ENCODE data around the gene RHOC. TPM values are rescaled to one million over a fixed set of nuclear protein-coding genes. Genes with fewer than 3 reads are reported as not detected.
A peak's percentile ranks its signal among the peaks of the same experiment; 100 is the strongest.

Gene RHOC
- total RNA-seq, 6 experiments from 2014 or later = 579 to 610 (median 596) TPM

GRCh38 chr1:112674440-112674985 lies 32.4 kb downstream of the RHOC start, which contains the start of gene MOV10:
Gene MOV10 (plus strand): TSS chr1:112674659. CDS start chr1:112674913, 254 bp downstream.
- peaks cover 46% of the 10 kb centered on the region for H3K4me1 Mint-ChIP-seq (ENCODE audit: low read depth)
- H3K4me3 Mint-ChIP-seq = peak within 1 kb of the TSS; percentile 96
- peak; percentile 48 for DNase-seq
- peaks cover 9% of the 10 kb centered on the region; the same call in 1 of the 2 replicates for H3K27me3 Mint-ChIP-seq (ENCODE audit: insufficient read depth)
- peaks cover 30% of the 10 kb centered on the region for H3K36me3 Mint-ChIP-seq (ENCODE audit: low read depth)
- H3K9me3 Mint-ChIP-seq = no peaks in the 10 kb centered on the region
- peak within 1 kb of the TSS; percentile 98 for H3K27ac Mint-ChIP-seq
- TF ChIP-seq CTCF (IDR thresholded peaks at IDR 0.05) = no peak

- Mint-ChIP-seq H3K36me3 (ENCODE audit: low read depth) (peaks cover 36% of the 10 kb centered on the region), H3K27me3 (ENCODE audit: insufficient read depth) (peaks cover 9% of the 10 kb centered on the region; the same call in 1 of the 2 replicates), H3K9me3 (no peaks in the 10 kb centered on the region), H3K4me3 (peak overlapping the region; percentile 96), H3K4me1 (ENCODE audit: low read depth) (peaks cover 46% of the 10 kb centered on the region), H3K27ac (peak overlapping the region; percentile 98)
- peak; percentile 60 for DNase-seq
- peak; percentile 78 for TF ChIP-seq CTCF (IDR thresholded peaks at IDR 0.05)
Measured at GRCh38 chr1:112673592-112674439, 33.1 kb downstream of the RHOC start.

- peaks cover 46% of the 10 kb centered on the region for H3K4me1 Mint-ChIP-seq (ENCODE audit: low read depth)
Measured at GRCh38 chr1:112672842-112673241, 34.1 kb downstream of the RHOC start.

GRCh38 chr1:112672009-112672408 lies 34.9 kb downstream of the RHOC start:
- Mint-ChIP-seq H3K36me3 (ENCODE audit: low read depth) (peaks cover 35% of the 10 kb centered on the region; the same call in 1 of the 2 replicates), H3K4me3 (no peak overlapping the region), H3K9me3 (no peaks in the 10 kb centered on the region), H3K27me3 (ENCODE audit: insufficient read depth) (peaks cover 9% of the 10 kb centered on the region; the same call in 1 of the 2 replicates), H3K27ac (peak overlapping the region; percentile 24; the same call in 1 of the 2 replicates), H3K4me1 (ENCODE audit: low read depth) (peaks cover 46% of the 10 kb centered on the region)
- no peak for TF ChIP-seq CTCF (IDR thresholded peaks at IDR 0.05)
- no peak for DNase-seq

More at GRCh38 chr1:112672842-112673241, 34.1 kb downstream of the RHOC start:
- Mint-ChIP-seq H3K27ac (peak overlapping the region; percentile 98), H3K36me3 (ENCODE audit: low read depth) (peaks cover 32% of the 10 kb centered on the region; the same call in 1 of the 2 replicates), H3K4me3 (0 out of 2 replicates have a peak overlapping the region, but pooled peaks have one; percentile 9), H3K9me3 (no peaks in the 10 kb centered on the region), H3K27me3 (ENCODE audit: insufficient read depth) (peaks cover 9% of the 10 kb centered on the region; the same call in 1 of the 2 replicates)
- no peak for DNase-seq
- TF ChIP-seq CTCF (IDR thresholded peaks at IDR 0.05) = no peak

GRCh38 chr1:112666946-112667345 lies 40.0 kb downstream of the RHOC start:
- Mint-ChIP-seq H3K27me3 (ENCODE audit: insufficient read depth) (no peaks in the 10 kb centered on the region; the same call in 1 of the 2 replicates), H3K4me3 (no peak overlapping the region), H3K36me3 (ENCODE audit: low read depth) (peaks cover 54% of the 10 kb centered on the region), H3K27ac (no peak overlapping the region), H3K4me1 (ENCODE audit: low read depth) (peaks cover 10% of the 10 kb centered on the region), H3K9me3 (no peaks in the 10 kb centered on the region)
- no peak for TF ChIP-seq CTCF (IDR thresholded peaks at IDR 0.05)
- no peak for DNase-seq
